ENCODE measurements around the gene THY1.

The THY1 gene

GRCh38 chr11:119368121-119369034 is 54.6 kb downstream of the THY1 start:
- DNase-seq: no peak

GRCh38 chr11:119367661-119368120 is 55.3 kb downstream of the THY1 start:
- no peak for DNase-seq
